ENCODE measurements around the gene FRMD5.

- TF ChIP-seq POLR2A (IDR thresholded peaks at IDR 0.05) (no peak), CTCF (IDR thresholded peaks at IDR 0.05) (no peak)
Measured at GRCh38 chr15:43981576-43981975, 213.5 kb downstream of the FRMD5 start.
